22Rv1 (cell line): ENCODE results near the gene SPATA45.

ENCODE experiments used
- CTCF ChIP-seq: fragments of 450-650 bp; IDR thresholded peaks from 2 replicates; pipeline ENCODE4 v1.5.1; 2017; ENCODE audit warnings: mild to moderate bottlenecking
- ZFX ChIP-seq: fragments of 450-650 bp; IDR thresholded peaks from 2 replicates; pipeline ENCODE4 v1.6.1; 2017; ENCODE audit warnings: antibody characterized with exemption, borderline replicate concordance

DNA sequence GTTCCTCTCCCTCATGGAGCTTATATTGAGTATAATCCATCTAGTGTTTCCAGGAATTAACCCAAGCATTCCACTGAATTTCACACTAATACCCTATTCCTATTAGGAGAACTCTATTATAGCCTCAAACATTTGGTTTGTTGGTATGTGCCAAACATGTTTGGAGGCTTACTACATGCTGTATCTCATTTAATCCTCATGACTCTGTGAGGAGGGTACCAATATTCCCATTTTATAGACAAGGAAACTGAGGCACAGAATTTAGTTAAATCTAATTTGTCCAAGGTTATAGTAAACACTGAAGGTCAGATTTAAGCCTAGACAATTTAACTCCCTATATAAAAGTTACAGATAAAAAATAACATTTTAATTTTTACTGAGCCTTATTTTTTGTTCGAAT lies 19.7 kb upstream of the SPATA45 start:
- TF ChIP-seq CTCF = no peak
- no peak for TF ChIP-seq ZFX
